Measurements from ENCODE around the gene AKT3. TPM values are rescaled to one million over a fixed set of nuclear protein-coding genes. Genes with fewer than 3 reads are reported as not detected.
A peak's percentile ranks its signal among the peaks of the same experiment; 100 is the strongest.

Gene AKT3
- total RNA-seq, 5 donors from 2014 or later (not counting 1 experiment from before 2014, with no cell fraction given): 94.5 to 124 (median 112) TPM

GRCh38 chr1:243473227-243474135 is 376.6 kb downstream of the AKT3 start:
- Histone ChIP-seq H3K27me3 (replicated peaks in 1 of 2; ENCODE audit: control insufficient read depth in 2 of 2, extremely low read depth in 1 of 2, insufficient read depth in 2 of 2, low read length in 1 of 2) (no peaks in the 10 kb centered on the region), H3K9me3 (no peaks in the 10 kb centered on the region), H3K27ac (ENCODE audit: low read length) (no peak overlapping the region), H3K4me1 (ENCODE audit: control insufficient read depth in 1 of 2, extremely low read depth in 1 of 2, insufficient read depth in 2 of 2, low read length in 2 of 2) (no peaks in the 10 kb centered on the region), H3K36me3 (ENCODE audit: control insufficient read depth in 2 of 2, extremely low read depth in 1 of 2, insufficient read depth in 1 of 2, low read length in 1 of 2) (no peaks in the 10 kb centered on the region), H3K4me3 (ENCODE audit: control insufficient read depth in 1 of 2, extremely low read depth in 1 of 2, low read length in 1 of 2) (peak overlapping the region in 1 of 2 donors; percentile 26)
- ChIA-PET POLR2A (interaction anchor here (0.6 to 0.7 kb wide), 2 partner anchors 745 to 1370 kb away, joined by 4 to 6 read pairs; no protein-coding TSS in a partner anchor), CTCF (no interaction called here)
- Mint-ChIP-seq H3K4me3 (peak overlapping the region; percentile 71 to 75 (median 75)), H3K27me3 (no peaks in the 10 kb centered on the region), H3K4me1 (peaks cover 9 to 15% (median 14%) of the 10 kb centered on the region in 3 donors), H3K9me3 (no peaks in the 10 kb centered on the region), H3K27ac (peak overlapping the region in 1 of 2 donors; percentile 9), H3K36me3 (peaks cover 35% of the 10 kb centered on the region)
- DNase-seq (no peak), ATAC-seq (replicated peaks in 1 of 4) (no peak)
- 54% methylated on average over 7 of the region's 12 CpGs for WGBS (ENCODE audit: insufficient coverage)

- WGBS (ENCODE audit: insufficient coverage): 100% methylated on average over 1 of the region's 3 CpGs
- no peak overlapping the region for H3K4me3 Mint-ChIP-seq
- H3K27me3 ChIP-seq (replicated peaks in 1 of 2; ENCODE audit: control insufficient read depth in 2 of 2, extremely low read depth in 1 of 2, insufficient read depth in 2 of 2, low read length in 1 of 2): no peaks in the 10 kb centered on the region
- no peaks in the 10 kb centered on the region for H3K4me1 ChIP-seq (ENCODE audit: control insufficient read depth in 1 of 2, extremely low read depth in 1 of 2, insufficient read depth in 2 of 2, low read length in 2 of 2)
- H3K36me3 ChIP-seq (ENCODE audit: control insufficient read depth in 2 of 2, extremely low read depth in 1 of 2, insufficient read depth in 1 of 2, low read length in 1 of 2): no peaks in the 10 kb centered on the region
- no peaks in the 10 kb centered on the region for H3K9me3 ChIP-seq
- H3K27ac Mint-ChIP-seq: no peak overlapping the region
- no peak for DNase-seq
- peaks cover 9 to 15% (median 14%) of the 10 kb centered on the region in 3 donors for H3K4me1 Mint-ChIP-seq
- ATAC-seq (replicated peaks in 1 of 4): no peak
- H3K27ac ChIP-seq (ENCODE audit: low read length): no peak overlapping the region
- H3K9me3 Mint-ChIP-seq: no peaks in the 10 kb centered on the region
- no peak overlapping the region for H3K4me3 ChIP-seq (ENCODE audit: control insufficient read depth in 1 of 2, extremely low read depth in 1 of 2, low read length in 1 of 2)
- peaks cover 26% of the 10 kb centered on the region for H3K36me3 Mint-ChIP-seq
- H3K27me3 Mint-ChIP-seq: no peaks in the 10 kb centered on the region
- POLR2A ChIA-PET: no interaction called here
- CTCF ChIA-PET: no interaction called here
Observed at GRCh38 chr1:243471754-243472745, 378.0 kb downstream of the AKT3 start.

GRCh38 chr1:243471026-243471685 is 378.9 kb downstream of the AKT3 start:
- Histone ChIP-seq H3K4me1 (ENCODE audit: control insufficient read depth in 1 of 2, extremely low read depth in 1 of 2, insufficient read depth in 2 of 2, low read length in 2 of 2) (no peaks in the 10 kb centered on the region), H3K36me3 (ENCODE audit: control insufficient read depth in 2 of 2, extremely low read depth in 1 of 2, insufficient read depth in 1 of 2, low read length in 1 of 2) (no peaks in the 10 kb centered on the region), H3K27me3 (replicated peaks in 1 of 2; ENCODE audit: control insufficient read depth in 2 of 2, extremely low read depth in 1 of 2, insufficient read depth in 2 of 2, low read length in 1 of 2) (no peaks in the 10 kb centered on the region), H3K9me3 (no peaks in the 10 kb centered on the region), H3K4me3 (ENCODE audit: control insufficient read depth in 1 of 2, extremely low read depth in 1 of 2, low read length in 1 of 2) (no peak overlapping the region), H3K27ac (ENCODE audit: low read length) (no peak overlapping the region)
- 96% methylated on average over 13 of the region's 17 CpGs for WGBS (ENCODE audit: insufficient coverage)
- Mint-ChIP-seq H3K4me1 (peaks cover 9 to 15% (median 14%) of the 10 kb centered on the region in 3 donors), H3K27me3 (no peaks in the 10 kb centered on the region), H3K9me3 (no peaks in the 10 kb centered on the region), H3K4me3 (no peak overlapping the region), H3K27ac (no peak overlapping the region), H3K36me3 (peaks cover 25% of the 10 kb centered on the region)
- POLR2A ChIA-PET: no interaction called here
- DNase-seq: no peak
- CTCF ChIA-PET: no interaction called here
- no peak for ATAC-seq (replicated peaks in 1 of 4)

- no peak overlapping the region for H3K4me3 Mint-ChIP-seq
Observed at GRCh38 chr1:243470502-243470901, 379.5 kb downstream of the AKT3 start.

GRCh38 chr1:243469497-243469896 is 380.5 kb downstream of the AKT3 start:
- Histone ChIP-seq H3K27ac (ENCODE audit: low read length) (no peak overlapping the region), H3K27me3 (replicated peaks in 1 of 2; ENCODE audit: control insufficient read depth in 2 of 2, extremely low read depth in 1 of 2, insufficient read depth in 2 of 2, low read length in 1 of 2) (no peaks in the 10 kb centered on the region), H3K9me3 (no peaks in the 10 kb centered on the region), H3K36me3 (ENCODE audit: control insufficient read depth in 2 of 2, extremely low read depth in 1 of 2, insufficient read depth in 1 of 2, low read length in 1 of 2) (no peaks in the 10 kb centered on the region), H3K4me3 (ENCODE audit: control insufficient read depth in 1 of 2, extremely low read depth in 1 of 2, low read length in 1 of 2) (no peak overlapping the region), H3K4me1 (ENCODE audit: control insufficient read depth in 1 of 2, extremely low read depth in 1 of 2, insufficient read depth in 2 of 2, low read length in 2 of 2) (no peaks in the 10 kb centered on the region)
- H3K36me3 Mint-ChIP-seq: peaks cover 16% of the 10 kb centered on the region
- H3K27ac Mint-ChIP-seq: no peak overlapping the region
- no peaks in the 10 kb centered on the region for H3K27me3 Mint-ChIP-seq
- ATAC-seq (replicated peaks in 1 of 4) (no peak), DNase-seq (no peak)
- no peak overlapping the region for H3K4me3 Mint-ChIP-seq
- no CpG with 5 or more reads among the region's 3 CpGs for WGBS (ENCODE audit: insufficient coverage)
- H3K9me3 Mint-ChIP-seq: no peaks in the 10 kb centered on the region
- H3K4me1 Mint-ChIP-seq: peaks cover 9 to 15% (median 14%) of the 10 kb centered on the region in 3 donors
- CTCF ChIA-PET: no interaction called here
- POLR2A ChIA-PET: no interaction called here

More at GRCh38 chr1:243470502-243470901, 379.5 kb downstream of the AKT3 start:
- Histone ChIP-seq H3K27me3 (replicated peaks in 1 of 2; ENCODE audit: control insufficient read depth in 2 of 2, extremely low read depth in 1 of 2, insufficient read depth in 2 of 2, low read length in 1 of 2) (no peaks in the 10 kb centered on the region), H3K27ac (ENCODE audit: low read length) (no peak overlapping the region), H3K9me3 (no peaks in the 10 kb centered on the region), H3K36me3 (ENCODE audit: control insufficient read depth in 2 of 2, extremely low read depth in 1 of 2, insufficient read depth in 1 of 2, low read length in 1 of 2) (no peaks in the 10 kb centered on the region), H3K4me3 (ENCODE audit: control insufficient read depth in 1 of 2, extremely low read depth in 1 of 2, low read length in 1 of 2) (no peak overlapping the region), H3K4me1 (ENCODE audit: control insufficient read depth in 1 of 2, extremely low read depth in 1 of 2, insufficient read depth in 2 of 2, low read length in 2 of 2) (no peaks in the 10 kb centered on the region)
- H3K9me3 Mint-ChIP-seq: no peaks in the 10 kb centered on the region
- ChIA-PET CTCF (interaction anchor here in 1 of 2 donors (0.6 kb wide), 1 partner anchor 62 kb away, joined by 3 read pairs; no protein-coding TSS in a partner anchor), POLR2A (interaction anchor here in 1 of 2 donors (0.5 kb wide), 1 partner anchor 132 kb away, joined by 3 read pairs; no protein-coding TSS in a partner anchor)
- H3K4me1 Mint-ChIP-seq: peaks cover 9 to 15% (median 14%) of the 10 kb centered on the region in 3 donors
- H3K27ac Mint-ChIP-seq: no peak overlapping the region
- DNase-seq: no peak
- ATAC-seq (replicated peaks in 1 of 4): no peak
- H3K27me3 Mint-ChIP-seq: no peaks in the 10 kb centered on the region
- WGBS (ENCODE audit: insufficient coverage): 100% methylated on average over 3 of the region's 7 CpGs
- H3K36me3 Mint-ChIP-seq: peaks cover 21% of the 10 kb centered on the region

GRCh38 chr1:243465738-243466137 is 384.3 kb downstream of the AKT3 start:
- H3K9me3 ChIP-seq: no peaks in the 10 kb centered on the region
- no peak overlapping the region for H3K4me3 ChIP-seq (ENCODE audit: control insufficient read depth in 1 of 2, extremely low read depth in 1 of 2, low read length in 1 of 2)
- Mint-ChIP-seq H3K4me3 (no peak overlapping the region), H3K4me1 (no peaks in the 10 kb centered on the region), H3K27ac (no peak overlapping the region), H3K36me3 (peaks cover 30% of the 10 kb centered on the region), H3K9me3 (no peaks in the 10 kb centered on the region), H3K27me3 (no peaks in the 10 kb centered on the region)
- no peak for ATAC-seq (replicated peaks in 1 of 4)
- H3K27ac ChIP-seq (ENCODE audit: low read length): no peak overlapping the region
- 88% methylated on average over 2 of the region's 5 CpGs for WGBS (ENCODE audit: insufficient coverage)
- no peaks in the 10 kb centered on the region for H3K27me3 ChIP-seq (replicated peaks in 1 of 2; ENCODE audit: control insufficient read depth in 2 of 2, extremely low read depth in 1 of 2, insufficient read depth in 2 of 2, low read length in 1 of 2)
- DNase-seq: no peak
- ChIA-PET POLR2A (no interaction called here), CTCF (no interaction called here)
- peaks cover 0 to 9% of the 10 kb centered on the region in 2 donors for H3K36me3 ChIP-seq (ENCODE audit: control insufficient read depth in 2 of 2, extremely low read depth in 1 of 2, insufficient read depth in 1 of 2, low read length in 1 of 2)
- H3K4me1 ChIP-seq (ENCODE audit: control insufficient read depth in 1 of 2, extremely low read depth in 1 of 2, insufficient read depth in 2 of 2, low read length in 2 of 2): no peaks in the 10 kb centered on the region

Measured in T-cell (primary cell).